Measurements from ENCODE around the gene SCUBE1. TPM values are rescaled to one million over a fixed set of nuclear protein-coding genes. Genes with fewer than 3 reads are reported as not detected.

SCUBE1 gene
- total RNA-seq, 2 experiments from 2014 or later = 0.07 TPM; not detected in 1

DNA sequence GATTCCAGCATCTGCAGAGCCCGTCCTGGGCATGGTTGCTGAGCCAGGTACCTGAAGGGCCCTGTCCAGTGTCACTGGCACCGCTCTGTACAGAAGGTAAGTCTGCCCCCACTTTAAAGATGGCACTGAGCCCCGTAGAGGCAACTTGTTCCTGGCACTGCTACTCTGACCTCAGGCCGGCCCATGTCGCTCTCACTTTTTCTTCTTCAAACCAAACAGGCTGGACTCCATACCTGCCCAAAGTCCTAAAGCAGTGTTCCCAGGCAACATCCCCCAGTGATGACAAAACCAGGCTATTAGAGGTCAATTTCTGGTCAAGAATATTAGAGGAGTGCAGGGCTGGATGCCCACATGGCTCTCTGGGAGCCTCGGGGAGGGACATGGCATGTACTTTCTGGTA is 109.6 kb downstream of the SCUBE1 start:
- ChIA-PET CTCF (interaction anchor here (1.2 to 7.2 kb wide), 4 partner anchors 11 to 112 kb away, joined by 3 to 109 read pairs (median 6); partner anchors contain the start of gene SCUBE1), POLR2A (no interaction called here)
- Mint-ChIP-seq H3K36me3 (ENCODE audit: low read depth) (no peaks in the 10 kb centered on the region), H3K4me3 (no peak overlapping the region), H3K27me3 (no peaks in the 10 kb centered on the region), H3K9me3 (no peaks in the 10 kb centered on the region), H3K27ac (no peak overlapping the region), H3K4me1 (ENCODE audit: low read depth) (peaks cover 5% of the 10 kb centered on the region)
- TF ChIP-seq, protein P1, sequence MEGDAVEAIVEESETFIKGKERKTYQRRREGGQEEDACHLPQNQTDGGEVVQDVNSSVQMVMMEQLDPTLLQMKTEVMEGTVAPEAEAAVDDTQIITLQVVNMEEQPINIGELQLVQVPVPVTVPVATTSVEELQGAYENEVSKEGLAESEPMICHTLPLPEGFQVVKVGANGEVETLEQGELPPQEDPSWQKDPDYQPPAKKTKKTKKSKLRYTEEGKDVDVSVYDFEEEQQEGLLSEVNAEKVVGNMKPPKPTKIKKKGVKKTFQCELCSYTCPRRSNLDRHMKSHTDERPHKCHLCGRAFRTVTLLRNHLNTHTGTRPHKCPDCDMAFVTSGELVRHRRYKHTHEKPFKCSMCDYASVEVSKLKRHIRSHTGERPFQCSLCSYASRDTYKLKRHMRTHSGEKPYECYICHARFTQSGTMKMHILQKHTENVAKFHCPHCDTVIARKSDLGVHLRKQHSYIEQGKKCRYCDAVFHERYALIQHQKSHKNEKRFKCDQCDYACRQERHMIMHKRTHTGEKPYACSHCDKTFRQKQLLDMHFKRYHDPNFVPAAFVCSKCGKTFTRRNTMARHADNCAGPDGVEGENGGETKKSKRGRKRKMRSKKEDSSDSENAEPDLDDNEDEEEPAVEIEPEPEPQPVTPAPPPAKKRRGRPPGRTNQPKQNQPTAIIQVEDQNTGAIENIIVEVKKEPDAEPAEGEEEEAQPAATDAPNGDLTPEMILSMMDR (IDR thresholded peaks at IDR 0.05) = no peak
- intact Hi-C loops (cut with micrococcal nuclease) = loop anchor here (5.0 kb wide), 2 partner anchors 114 to 149 kb away; no protein-coding TSS in a partner anchor
- ATAC-seq (no peak), DNase-seq (no peak)

DNA sequence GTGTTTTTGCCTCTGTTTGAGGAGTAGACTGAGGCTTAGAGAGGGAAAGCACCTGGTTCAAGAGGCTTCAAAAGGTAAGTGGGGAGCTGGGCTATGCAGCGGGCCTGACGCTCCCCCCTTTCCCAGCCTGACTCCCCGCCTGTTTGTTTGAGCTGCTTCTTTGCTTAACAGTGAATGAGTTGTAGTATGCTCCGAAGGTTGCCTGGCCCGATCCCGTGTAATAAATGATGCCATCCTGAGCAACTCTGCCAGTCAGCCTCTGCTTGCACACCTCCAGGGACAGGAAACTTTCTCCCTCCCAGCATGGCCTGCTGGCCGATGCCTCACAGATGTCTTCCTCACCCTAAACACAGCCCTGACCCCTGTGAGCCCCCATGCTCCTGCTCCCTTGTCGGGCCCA is 110.7 kb downstream of the SCUBE1 start:
- H3K4me1 Mint-ChIP-seq (ENCODE audit: low read depth) = peaks cover 5% of the 10 kb centered on the region
- H3K27ac Mint-ChIP-seq = no peak overlapping the region
- intact Hi-C loops (cut with micrococcal nuclease) = loop anchor here (5.0 kb wide), 2 partner anchors 115 to 150 kb away; no protein-coding TSS in a partner anchor
- CTCF ChIA-PET = interaction anchor here (0.6 to 7.2 kb wide), 22 partner anchors 8 to 154 kb away, joined by 3 to 109 read pairs (median 6); partner anchors contain the start of gene SCUBE1
- ATAC-seq (no peak), DNase-seq (no peak)
- no peaks in the 10 kb centered on the region for H3K27me3 Mint-ChIP-seq
- POLR2A ChIA-PET = no interaction called here
- TF ChIP-seq, protein P1 (IDR thresholded peaks at IDR 0.05) = no peak
- H3K36me3 Mint-ChIP-seq (ENCODE audit: low read depth) = no peaks in the 10 kb centered on the region
- no peaks in the 10 kb centered on the region for H3K9me3 Mint-ChIP-seq
- no peak overlapping the region for H3K4me3 Mint-ChIP-seq

DNA sequence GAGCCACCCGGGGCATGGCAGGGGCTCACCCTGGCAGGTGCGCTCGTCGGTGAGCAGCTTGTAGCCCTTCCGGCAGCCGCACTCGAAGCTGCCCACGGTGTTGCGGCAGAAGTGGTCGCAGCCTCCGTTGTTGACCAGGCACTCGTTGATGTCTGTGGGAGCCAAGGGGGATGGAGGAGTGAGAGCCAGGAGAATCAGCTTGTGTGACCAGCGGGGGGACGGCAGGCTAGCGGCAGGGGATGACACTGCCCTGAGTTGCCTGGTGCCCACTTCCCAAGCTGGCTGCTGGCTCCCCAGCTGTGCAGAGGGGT is 111.5 kb downstream of the SCUBE1 start:
- POLR2A ChIA-PET = no interaction called here
- H3K4me1 Mint-ChIP-seq (ENCODE audit: low read depth) = peaks cover 5% of the 10 kb centered on the region
- TF ChIP-seq, protein P1 (IDR thresholded peaks at IDR 0.05) = no peak
- no peak overlapping the region for H3K4me3 Mint-ChIP-seq
- H3K27me3 Mint-ChIP-seq = no peaks in the 10 kb centered on the region
- no peak overlapping the region for H3K27ac Mint-ChIP-seq
- H3K36me3 Mint-ChIP-seq (ENCODE audit: low read depth) = no peaks in the 10 kb centered on the region
- H3K9me3 Mint-ChIP-seq = no peaks in the 10 kb centered on the region
- CTCF ChIA-PET = interaction anchor here (0.6 to 7.2 kb wide), 31 partner anchors 9 to 155 kb away, joined by 3 to 109 read pairs (median 5); partner anchors contain the start of gene SCUBE1
- intact Hi-C loops (cut with micrococcal nuclease) = loop anchor here (5.0 kb wide), 2 partner anchors 116 to 151 kb away; no protein-coding TSS in a partner anchor
- ATAC-seq = no peak
- no peak for DNase-seq

DNA sequence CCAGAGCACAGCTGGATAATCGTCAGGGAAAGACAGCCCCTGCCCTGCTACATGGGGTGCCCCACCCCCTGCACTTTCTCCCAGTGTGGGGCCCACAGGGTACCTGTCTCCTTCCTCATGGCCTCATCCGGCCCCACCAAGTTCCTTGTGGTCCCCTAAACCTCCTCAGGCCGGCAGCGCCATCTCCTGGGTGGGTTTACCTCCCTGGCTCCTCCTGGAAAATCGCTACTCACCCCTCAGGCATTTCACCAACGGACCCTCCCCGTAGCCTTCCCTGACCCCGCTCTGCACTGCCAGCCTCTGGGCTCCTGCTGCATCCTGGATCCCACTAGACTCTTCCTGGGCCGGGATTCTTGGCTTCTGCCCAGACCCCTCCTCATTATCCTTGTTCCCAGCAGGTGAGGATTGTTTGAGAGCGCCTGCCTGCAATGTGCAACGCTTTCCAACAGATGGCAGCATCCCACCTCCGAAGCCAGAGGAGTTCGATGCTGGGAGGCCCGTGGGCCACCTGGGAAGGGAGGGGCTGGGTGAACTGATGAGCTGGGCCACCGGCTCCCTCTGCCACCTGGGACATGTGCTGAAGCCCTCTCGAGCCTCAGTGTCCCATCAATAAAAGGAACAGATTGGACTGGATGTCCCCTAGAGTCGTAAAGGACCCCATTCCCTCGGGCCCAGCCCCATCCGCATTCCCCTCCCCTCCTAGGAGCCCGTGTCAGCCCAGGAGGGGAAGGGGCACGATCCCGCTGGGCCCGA is 112.0 kb downstream of the SCUBE1 start:
- Mint-ChIP-seq H3K9me3 (no peaks in the 10 kb centered on the region), H3K4me3 (no peak overlapping the region), H3K27me3 (no peaks in the 10 kb centered on the region), H3K4me1 (ENCODE audit: low read depth) (peaks cover 5% of the 10 kb centered on the region), H3K36me3 (ENCODE audit: low read depth) (no peaks in the 10 kb centered on the region), H3K27ac (no peak overlapping the region)
- ChIA-PET CTCF (interaction anchor here (0.6 to 7.2 kb wide), 32 partner anchors 9 to 155 kb away, joined by 3 to 109 read pairs (median 5); partner anchors contain the start of gene SCUBE1), POLR2A (no interaction called here)
- peak; percentile 77 for DNase-seq
- TF ChIP-seq, protein P1 (IDR thresholded peaks at IDR 0.05) = peak; percentile 99
- peak; percentile 90 for ATAC-seq
- intact Hi-C loops (cut with micrococcal nuclease) = loop anchor here (5.0 kb wide), 2 partner anchors 116 to 151 kb away; no protein-coding TSS in a partner anchor

DNA sequence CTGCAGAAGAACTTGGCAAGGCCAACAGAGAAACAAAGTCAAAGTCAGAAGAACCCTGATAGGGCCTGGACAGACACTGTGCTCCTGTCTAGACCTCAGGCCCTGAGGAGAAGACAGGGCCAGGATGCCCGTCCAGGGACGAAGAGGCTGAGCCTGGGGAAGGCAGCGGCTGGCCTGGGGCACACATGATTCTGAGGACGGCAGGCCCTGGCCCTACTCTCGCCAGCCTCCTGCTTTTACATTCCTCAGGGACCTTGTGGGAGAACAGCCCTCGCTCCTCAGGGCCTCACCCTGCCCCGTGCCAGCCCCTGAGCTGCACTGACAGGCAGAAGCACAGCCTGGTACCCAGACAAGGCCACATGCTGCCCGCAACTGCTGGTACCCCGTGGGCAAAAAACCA is 112.6 kb downstream of the SCUBE1 start:
- Mint-ChIP-seq H3K36me3 (ENCODE audit: low read depth) (no peaks in the 10 kb centered on the region), H3K27me3 (no peaks in the 10 kb centered on the region), H3K4me1 (ENCODE audit: low read depth) (peaks cover 7% of the 10 kb centered on the region), H3K9me3 (no peaks in the 10 kb centered on the region), H3K27ac (no peak overlapping the region), H3K4me3 (no peak overlapping the region)
- ChIA-PET CTCF (interaction anchor here (0.6 to 7.2 kb wide), 8 partner anchors 67 to 155 kb away, joined by 3 to 109 read pairs (median 6); partner anchors contain the start of gene SCUBE1), POLR2A (no interaction called here)
- DNase-seq = no peak
- intact Hi-C loops (cut with micrococcal nuclease) = loop anchor here (5.0 kb wide), 2 partner anchors 117 to 152 kb away; no protein-coding TSS in a partner anchor
- TF ChIP-seq, protein P1 (IDR thresholded peaks at IDR 0.05) = no peak
- ATAC-seq = no peak
